ENCODE results near the gene NFE2L2.
A peak's percentile ranks its signal among the peaks of the same experiment; 100 is the strongest.
"Not testable (repeated sequence)": the region's sequence is repeated elsewhere in the genome, so short reads cannot be mapped to it uniquely, and the experiment has no call there.

Gene NFE2L2

GRCh38 chr2:177281400-177282180 is 17.1 kb upstream of the NFE2L2 start:
- no peak for DNase-seq
- intact Hi-C loops (cut with DNase I) = no loop called here

GRCh38 chr2:177279847-177280246 is 15.3 kb upstream of the NFE2L2 start:
- intact Hi-C loops (cut with DNase I) = no loop called here

GRCh38 chr2:177275743-177276055 is 11.2 kb upstream of the NFE2L2 start:
- intact Hi-C loops (cut with DNase I) = no loop called here
- DNase-seq = no peak

More at GRCh38 chr2:177279847-177280246, 15.3 kb upstream of the NFE2L2 start:
- DNase-seq = peak in 1 of 10 donors; percentile 47

- no peak for DNase-seq
- intact Hi-C loops (cut with DNase I) = no loop called here
These were observed 10.7 kb upstream of the NFE2L2 start for GRCh38 chr2:177275040-177275742.

GRCh38 chr2:177273408-177273807 is 8.9 kb upstream of the NFE2L2 start:
- no peak for DNase-seq
- intact Hi-C loops (cut with DNase I) = no loop called here

- no peak for DNase-seq
These were observed 8.2 kb upstream of the NFE2L2 start for GRCh38 chr2:177272765-177273164.

GRCh38 chr2:177271981-177272666 is 7.6 kb upstream of the NFE2L2 start:
- no peak for DNase-seq

More at GRCh38 chr2:177272765-177273164, 8.2 kb upstream of the NFE2L2 start:
- intact Hi-C loops (cut with DNase I) = no loop called here

GRCh38 chr2:177270531-177270930 is 6.0 kb upstream of the NFE2L2 start:
- intact Hi-C loops (cut with DNase I) = no loop called here
- no peak for DNase-seq

More at GRCh38 chr2:177271981-177272666, 7.6 kb upstream of the NFE2L2 start:
- intact Hi-C loops (cut with DNase I) = no loop called here

GRCh38 chr2:177268901-177269300 is 4.4 kb upstream of the NFE2L2 start:
- intact Hi-C loops (cut with DNase I) = loop anchor here (10.0 kb wide), 1 partner anchor 146 kb away; no protein-coding TSS in a partner anchor
- no peak for DNase-seq

- no peak for DNase-seq
- intact Hi-C loops (cut with DNase I) = loop anchor here (10.0 kb wide), 1 partner anchor 146 kb away; no protein-coding TSS in a partner anchor
These were observed 3.8 kb upstream of the NFE2L2 start for GRCh38 chr2:177268187-177268871.

GRCh38 chr2:177266955-177267354 is 2.4 kb upstream of the NFE2L2 start:
- intact Hi-C loops (cut with DNase I) = loop anchor here (10.0 kb wide), 1 partner anchor 148 kb away; no protein-coding TSS in a partner anchor

GRCh38 chr2:177265824-177266817 is 1.6 kb upstream of the NFE2L2 start:
- intact Hi-C loops (cut with DNase I) = loop anchor here (1.0 to 10.0 kb wide), 3 partner anchors 30 to 149 kb away; no protein-coding TSS in a partner anchor
- DNase-seq = no peak

More at GRCh38 chr2:177266955-177267354, 2.4 kb upstream of the NFE2L2 start:
- DNase-seq = not testable (repeated sequence)

- peak in 2 of 10 donors; percentile 14 to 22 for DNase-seq
These were observed 276 bp downstream of the NFE2L2 start for GRCh38 chr2:177264209-177264692.

GRCh38 chr2:177263451-177264208 is 897 bp downstream of the NFE2L2 start:
- peak; percentile 92 to 99 (median 96) for DNase-seq
- intact Hi-C loops (cut with DNase I) = loop anchor here (1.0 to 10.0 kb wide), 5 partner anchors 23 to 151 kb away; partner anchors contain the start of gene HNRNPA3

More at GRCh38 chr2:177264209-177264692, 276 bp downstream of the NFE2L2 start:
- intact Hi-C loops (cut with DNase I) = loop anchor here (1.0 to 10.0 kb wide), 3 partner anchors 52 to 151 kb away; partner anchors contain the start of gene HNRNPA3

GRCh38 chr2:177262958-177263450 is 1.5 kb downstream of the NFE2L2 start:
- DNase-seq = no peak
- intact Hi-C loops (cut with DNase I) = loop anchor here (2.0 to 10.0 kb wide), 3 partner anchors 22 to 152 kb away; no protein-coding TSS in a partner anchor

- DNase-seq = no peak
- intact Hi-C loops (cut with DNase I) = loop anchor here (2.0 to 10.0 kb wide), 3 partner anchors 21 to 153 kb away; no protein-coding TSS in a partner anchor
These were observed 2.4 kb downstream of the NFE2L2 start for GRCh38 chr2:177262092-177262491.
